T-helper 9 cell (primary cell): ENCODE results near the gene MPP4.

ENCODE experiments used
- DNase-seq: peaks from one replicate; pipeline ENCODE4 v3.0.0-alpha.2; 2020

The MPP4 gene

GRCh38 chr2:201622306-201622970 lies 76.0 kb downstream of the MPP4 start:
- no peak for DNase-seq

GRCh38 chr2:201621293-201621999 lies 77.0 kb downstream of the MPP4 start:
- no peak for DNase-seq

GRCh38 chr2:201618744-201619662 lies 79.4 kb downstream of the MPP4 start:
- no peak for DNase-seq

GRCh38 chr2:201608021-201608420 lies 90.4 kb downstream of the MPP4 start:
- no peak for DNase-seq

GRCh38 chr2:201607568-201607967 lies 90.9 kb downstream of the MPP4 start:
- DNase-seq, result no peak

GRCh38 chr2:201600906-201601305 lies 97.5 kb downstream of the MPP4 start:
- DNase-seq, result no peak

- no peak for DNase-seq
Measured at GRCh38 chr2:201597397-201597796, 101.0 kb downstream of the MPP4 start.
